ENCODE results near the gene TM4SF5. TPM values are rescaled to one million over a fixed set of nuclear protein-coding genes. Genes with fewer than 3 reads are reported as not detected.

The TM4SF5 gene
- total and polyA plus RNA-seq, 10 of the 15 experiments (the other 5 are each of a cell fraction or from before 2014, with no cell fraction given) = 0.40 TPM; not detected in 9

DNA sequence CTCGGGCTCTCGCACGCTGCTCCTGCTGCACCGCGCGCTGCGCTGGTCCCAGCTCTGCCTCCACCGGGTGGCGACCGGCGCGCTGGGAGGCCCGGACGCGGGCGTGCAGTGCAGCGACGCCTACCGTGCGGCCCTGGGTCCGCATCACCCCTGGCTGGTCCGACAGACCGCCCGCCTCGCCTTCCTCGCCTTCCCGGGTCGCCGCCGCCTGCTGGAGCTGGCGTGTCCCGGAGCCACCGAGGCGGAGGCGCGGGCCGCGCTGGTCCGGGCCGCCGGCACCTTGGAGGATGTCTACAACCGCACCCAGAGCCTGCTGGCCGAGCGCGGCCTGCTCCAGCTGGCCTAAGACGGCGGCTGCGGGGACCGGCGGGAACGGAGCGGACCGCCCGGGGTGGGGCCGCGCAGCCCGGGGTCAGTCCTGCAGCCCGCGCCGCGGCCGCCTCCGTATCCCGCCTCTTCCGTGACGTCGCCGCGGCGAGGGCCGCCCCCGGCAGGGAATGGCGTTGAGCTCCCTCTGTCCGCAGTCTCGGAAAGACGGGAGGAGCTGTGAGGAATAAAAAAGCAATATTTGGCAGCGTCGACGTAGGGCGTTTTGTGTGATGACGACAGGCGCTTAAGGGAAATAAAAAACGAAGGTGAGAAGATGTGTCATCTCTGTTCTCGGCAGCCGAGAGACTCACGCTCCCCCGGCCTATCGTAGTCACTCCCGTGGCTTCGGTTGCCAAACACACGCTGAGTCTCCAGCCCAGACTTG lies 18.4 kb downstream of the TM4SF5 start (continued):
- no peak for TF ChIP-seq ZNF274 (IDR thresholded peaks at IDR 0.05; ENCODE audit: insufficient read depth, insufficient read length)
- no peak for TF ChIP-seq CHD2 (IDR thresholded peaks at IDR 0.05; ENCODE audit: borderline replicate concordance, low read depth, low read length)
- no peak for TF ChIP-seq CHD1 (IDR thresholded peaks at IDR 0.05; ENCODE audit: low read depth, low read length)

GRCh38 chr17:4790705-4791088 lies 19.0 kb downstream of the TM4SF5 start:
- CTCF ChIA-PET = interaction anchor here (0.6 to 2.7 kb wide), 26 partner anchors 11 to 272 kb away, joined by 3 to 16 read pairs (median 4); partner anchors contain the start of genes ARRB2 and PLD2
- Histone ChIP-seq H3K9ac (ENCODE audit: control insufficient read depth, insufficient read depth, low read length) (peak overlapping the region; percentile 60), H3K9me3 (replicated peaks; ENCODE audit: control insufficient read depth, insufficient read depth, low read length) (no peaks in the 10 kb centered on the region), H3K4me3 (peak overlapping the region; percentile 79), H2AFZ (ENCODE audit: control insufficient read depth, low read depth, low read length) (peak overlapping the region; percentile 66), H3K79me2 (ENCODE audit: control insufficient read depth, insufficient read depth, low read length) (no peaks in the 10 kb centered on the region), H4K20me1 (ENCODE audit: control insufficient read depth, insufficient read depth) (no peaks in the 10 kb centered on the region), H3K36me3 (ENCODE audit: control insufficient read depth in 2 of 2, insufficient read depth in 2 of 2, low read length in 1 of 2) (no peaks in the 10 kb centered on the region), H3K4me1 (ENCODE audit: control insufficient read depth, insufficient read depth, low read length) (peaks cover 12% of the 10 kb centered on the region), H3K27me3 (replicated peaks in 1 of 2; ENCODE audit: control insufficient read depth in 2 of 2, insufficient read depth in 2 of 2, low read length in 1 of 2) (peaks cover 12 to 13% of the 10 kb centered on the region in 2 experiments), H3K27ac (ENCODE audit: control insufficient read depth, insufficient read depth) (no peak overlapping the region), H3K4me2 (ENCODE audit: control insufficient read depth, insufficient read depth) (peak overlapping the region; percentile 98)
- DNase-seq (ENCODE audit: low read depth, low spot score) (no peak), FAIRE-seq (no peak), ATAC-seq (no peak)
- in situ Hi-C loops (cut with MboI) (no loop called here), intact Hi-C loops (cut with micrococcal nuclease; ENCODE audit: unreplicated experiment) (no loop called here)
- POLR2A ChIA-PET = interaction anchor here (0.7 to 1.8 kb wide), 6 partner anchors 10 to 653 kb away, joined by 3 to 14 read pairs (median 5); partner anchors contain the start of genes ARRB2 and PLD2
- TF ChIP-seq FOS (IDR thresholded peaks at IDR 0.05; ENCODE audit: borderline replicate concordance, extremely low read depth, insufficient read length) (no peak), GABPA (IDR thresholded peaks at IDR 0.05; ENCODE audit: low read depth) (no peak)
- no TSS peak for BruUV-seq (replicated peaks)
- RAD21 ChIA-PET (ENCODE audit: unreplicated experiment) = interaction anchor here (1.1 to 2.0 kb wide), 8 partner anchors 45 to 947 kb away, joined by 3 to 14 read pairs (median 6); partner anchors contain the start of genes ARRB2 and MED11
- SMC1A ChIA-PET (ENCODE audit: uncharacterized antibody, unreplicated experiment) = interaction anchor here (1.0 to 2.1 kb wide), 6 partner anchors 16 to 97 kb away, joined by 3 to 9 read pairs (median 4); partner anchors contain the start of gene ARRB2
- WGBS (ENCODE audit: insufficient coverage, insufficient replicate concordance, low lambda C conversion rate, missing lambda C conversion rate) = 66% methylated on average over 7 of the region's 7 CpGs

All from GM12878 (cell line).